HG03378 (cell line): Measurements from ENCODE around the gene MATN1.
"Not testable (repeated sequence)": the region's sequence is repeated elsewhere in the genome, so short reads cannot be mapped to it uniquely, and the experiment has no call there.

Experiments used
- ATAC-seq: cut with Tn5 transposase; IDR thresholded peaks from one replicate; pipeline ENCODE4 v1.9.1; 2021; ENCODE audit warnings: mild to moderate bottlenecking, moderate library complexity; ENCODE audit not compliant: unreplicated experiment

The MATN1 gene, protein sequence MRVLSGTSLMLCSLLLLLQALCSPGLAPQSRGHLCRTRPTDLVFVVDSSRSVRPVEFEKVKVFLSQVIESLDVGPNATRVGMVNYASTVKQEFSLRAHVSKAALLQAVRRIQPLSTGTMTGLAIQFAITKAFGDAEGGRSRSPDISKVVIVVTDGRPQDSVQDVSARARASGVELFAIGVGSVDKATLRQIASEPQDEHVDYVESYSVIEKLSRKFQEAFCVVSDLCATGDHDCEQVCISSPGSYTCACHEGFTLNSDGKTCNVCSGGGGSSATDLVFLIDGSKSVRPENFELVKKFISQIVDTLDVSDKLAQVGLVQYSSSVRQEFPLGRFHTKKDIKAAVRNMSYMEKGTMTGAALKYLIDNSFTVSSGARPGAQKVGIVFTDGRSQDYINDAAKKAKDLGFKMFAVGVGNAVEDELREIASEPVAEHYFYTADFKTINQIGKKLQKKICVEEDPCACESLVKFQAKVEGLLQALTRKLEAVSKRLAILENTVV

DNA sequence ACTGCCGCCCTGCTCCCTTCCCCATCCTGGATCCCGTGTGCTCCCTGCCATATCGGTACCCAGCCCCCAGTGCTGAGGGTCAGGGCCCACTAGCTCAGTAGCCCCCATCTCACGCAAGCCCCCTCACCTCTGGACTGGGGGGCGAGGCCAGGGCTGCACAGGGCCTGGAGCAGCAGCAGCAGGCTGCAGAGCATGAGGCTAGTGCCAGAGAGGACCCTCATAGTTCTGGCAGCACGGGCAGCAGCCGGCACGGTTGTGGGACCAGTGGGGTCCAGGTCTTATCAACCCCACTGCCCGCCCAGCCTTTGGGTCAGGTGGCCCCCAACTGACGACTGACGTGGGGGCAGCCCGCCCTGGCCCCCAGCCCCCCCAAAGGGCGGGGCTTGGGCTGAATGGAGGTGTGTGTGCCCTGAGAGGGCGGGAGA is at the start of gene MATN1:
Gene MATN1 (minus strand): TSS at position 255 of the 425 bp plus-strand sequence. CDS start 34 bp downstream, at position 221.
- no peak for ATAC-seq

DNA sequence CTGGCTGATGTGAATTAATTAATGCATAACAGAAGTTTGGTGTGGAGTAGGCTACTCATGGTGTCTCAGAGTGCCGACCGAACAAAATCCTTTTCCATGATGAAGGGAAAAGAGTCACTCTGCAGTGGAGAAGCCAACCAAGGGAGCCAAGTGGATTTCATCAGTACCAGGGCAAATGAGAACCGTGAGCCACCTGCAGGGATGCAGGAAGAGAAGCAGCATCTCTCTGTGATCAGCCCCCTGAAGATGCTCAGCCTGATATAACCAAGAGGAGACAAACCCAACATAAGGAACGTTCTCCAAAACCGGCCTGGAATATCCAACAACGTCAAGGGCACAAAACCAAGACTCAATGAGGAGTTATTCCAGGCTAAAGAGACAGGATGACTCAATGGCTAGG is 47.6 kb upstream of the MATN1 start:
- no peak for ATAC-seq

DNA sequence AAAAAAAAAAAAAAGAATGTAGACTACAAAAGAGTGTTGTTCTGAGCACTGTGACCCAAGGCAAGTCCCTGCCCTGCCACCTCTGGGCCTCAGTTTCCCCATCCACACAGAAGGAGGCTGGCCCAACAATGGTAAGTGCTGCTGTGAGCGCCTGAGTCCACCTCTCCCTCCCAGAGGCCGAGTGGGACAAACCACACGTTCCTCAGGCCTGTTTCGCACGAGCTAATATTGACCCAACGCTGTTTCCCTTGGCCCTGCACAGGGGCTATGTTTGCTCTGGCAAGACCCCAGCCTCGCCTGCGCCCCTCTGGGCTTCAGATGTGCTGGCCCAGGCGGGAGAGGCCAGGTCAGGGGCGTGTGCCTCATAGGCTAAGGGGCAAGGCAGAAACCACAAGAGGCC is 46.8 kb upstream of the MATN1 start:
- no peak for ATAC-seq

DNA sequence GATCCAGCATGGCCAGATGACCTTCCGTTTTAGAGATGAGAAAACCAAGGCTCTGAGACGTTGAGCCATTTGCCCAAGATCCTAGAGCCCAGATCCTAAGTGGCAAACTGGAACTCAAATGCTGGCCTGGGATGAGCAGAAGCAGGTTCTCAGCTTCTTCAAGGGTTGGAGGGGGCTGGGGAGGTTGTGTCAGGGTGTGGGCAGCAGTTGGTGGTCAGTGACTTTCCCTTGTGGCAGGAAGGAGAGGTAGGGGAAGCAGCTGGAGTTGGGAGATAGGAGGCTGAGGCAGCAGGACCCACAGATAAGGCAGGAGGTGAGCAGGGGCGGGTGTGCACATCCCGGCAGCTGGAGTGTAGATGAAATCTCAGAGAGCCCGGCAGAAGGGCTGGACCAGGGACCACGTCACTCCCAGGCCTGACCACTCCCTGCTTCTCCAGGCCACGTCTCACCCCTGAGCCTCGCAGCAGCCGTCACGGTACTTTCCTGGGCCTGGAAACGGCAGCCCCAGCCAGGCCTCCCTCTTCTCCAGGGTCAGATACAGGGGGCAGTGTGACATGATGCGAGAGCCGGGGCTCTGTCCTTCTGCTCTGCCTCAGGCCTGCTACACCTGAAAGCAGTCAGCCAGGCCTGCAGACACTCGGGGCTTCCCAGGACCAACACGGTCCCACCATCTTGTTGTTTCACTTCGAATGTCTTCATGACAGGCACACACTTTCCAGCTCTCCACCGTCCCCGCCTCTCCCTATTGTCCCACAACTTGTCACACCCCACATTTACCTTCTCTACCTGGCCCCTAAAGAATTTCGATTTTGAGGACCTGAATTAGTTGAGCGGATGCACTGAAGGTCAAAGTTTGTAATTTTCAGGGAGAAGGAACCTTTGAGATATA is 45.7 kb upstream of the MATN1 start:
- no peak for ATAC-seq

DNA sequence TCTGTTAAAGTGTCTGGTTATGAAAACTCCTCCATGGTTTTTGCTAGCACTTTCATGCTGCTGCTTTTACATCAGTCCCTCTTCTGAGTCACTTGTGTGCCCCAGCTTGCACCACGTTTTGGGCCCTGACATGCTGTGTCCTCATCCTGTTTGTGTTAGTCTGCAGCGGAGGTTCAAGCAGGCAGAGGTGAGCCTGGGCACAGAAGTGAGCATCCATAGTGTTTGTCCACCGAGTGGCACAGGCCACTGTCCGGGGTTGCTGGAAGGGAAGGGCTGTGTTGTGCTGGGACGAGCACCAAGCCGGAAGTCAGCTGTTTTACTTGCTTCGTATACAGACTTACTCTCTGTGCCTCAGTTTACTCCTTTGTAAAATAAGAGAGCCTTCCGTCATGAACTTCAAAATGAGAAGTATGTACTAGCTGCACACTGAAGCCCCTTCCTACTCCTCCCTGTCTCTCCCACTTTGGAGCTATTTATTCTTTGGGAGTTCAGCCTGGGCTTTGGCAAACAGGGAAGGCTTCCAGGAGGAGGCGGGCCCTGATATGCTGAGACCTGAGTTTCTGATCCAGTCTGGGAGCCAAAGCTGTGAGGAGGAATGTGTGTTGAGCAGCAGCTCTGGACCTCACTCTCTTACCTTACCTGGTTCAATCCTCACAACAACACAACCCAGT is 44.9 kb upstream of the MATN1 start:
- no peak for ATAC-seq

DNA sequence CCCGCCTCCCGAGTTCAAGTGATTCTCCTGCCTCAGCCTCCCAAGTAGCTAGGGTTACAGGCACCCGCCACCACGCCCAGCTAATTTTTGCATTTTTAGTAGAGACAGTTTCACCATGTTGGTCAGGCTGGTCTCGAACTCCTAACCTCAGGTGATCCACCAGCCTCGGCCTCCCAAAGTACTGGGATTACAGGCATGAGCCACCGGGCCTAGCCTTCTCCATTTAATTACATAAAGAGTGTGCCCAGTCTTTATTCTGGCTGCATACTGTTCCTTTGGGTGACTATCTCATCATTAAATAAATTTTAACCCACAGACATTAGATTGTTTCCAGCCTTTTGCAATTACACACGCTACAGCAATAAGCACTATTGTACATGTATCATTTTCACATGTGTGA is 43.6 kb upstream of the MATN1 start:
- ATAC-seq = not testable (repeated sequence)

DNA sequence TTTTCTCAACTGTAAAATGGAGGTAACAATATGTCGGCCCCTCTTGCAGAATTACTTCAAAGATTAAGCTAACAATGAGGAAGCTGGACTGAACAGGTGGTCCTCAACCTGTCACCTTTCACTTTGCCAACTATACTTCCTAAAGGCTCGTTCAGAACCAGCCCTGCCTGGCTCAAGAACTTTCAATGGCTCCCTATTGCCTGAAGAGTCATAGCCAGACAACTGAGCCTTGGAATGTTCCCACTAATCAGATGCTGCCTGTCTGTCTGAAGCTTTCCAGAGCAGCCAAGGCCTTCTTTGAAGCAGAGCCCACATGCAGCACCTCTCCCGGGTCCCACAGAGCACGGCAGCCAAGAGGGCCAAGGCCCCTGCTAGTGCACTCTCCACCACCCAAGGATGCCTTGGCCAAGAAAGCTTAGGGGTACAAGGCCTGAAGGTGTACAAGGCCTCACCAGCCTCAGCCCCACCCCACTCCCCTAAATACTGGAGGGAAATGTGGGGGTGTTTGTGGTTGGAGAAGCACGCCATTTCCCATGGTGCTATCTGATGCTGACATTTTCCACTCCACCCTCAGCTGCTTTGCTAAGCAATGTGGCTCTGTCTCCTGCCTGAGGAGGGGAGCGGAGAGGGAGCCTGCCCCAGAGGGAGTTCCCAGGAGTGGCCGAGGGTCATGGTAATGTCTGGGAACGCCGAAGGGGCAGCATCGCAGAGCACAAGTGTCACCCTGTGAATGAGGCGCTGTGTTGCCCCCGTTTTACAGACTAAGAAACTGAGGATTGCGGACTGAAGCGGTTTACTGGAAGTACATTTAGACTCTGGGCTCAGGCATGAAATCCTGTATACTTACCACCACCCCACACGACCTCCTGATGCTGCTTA is 42.4 kb upstream of the MATN1 start:
- ATAC-seq = no peak

DNA sequence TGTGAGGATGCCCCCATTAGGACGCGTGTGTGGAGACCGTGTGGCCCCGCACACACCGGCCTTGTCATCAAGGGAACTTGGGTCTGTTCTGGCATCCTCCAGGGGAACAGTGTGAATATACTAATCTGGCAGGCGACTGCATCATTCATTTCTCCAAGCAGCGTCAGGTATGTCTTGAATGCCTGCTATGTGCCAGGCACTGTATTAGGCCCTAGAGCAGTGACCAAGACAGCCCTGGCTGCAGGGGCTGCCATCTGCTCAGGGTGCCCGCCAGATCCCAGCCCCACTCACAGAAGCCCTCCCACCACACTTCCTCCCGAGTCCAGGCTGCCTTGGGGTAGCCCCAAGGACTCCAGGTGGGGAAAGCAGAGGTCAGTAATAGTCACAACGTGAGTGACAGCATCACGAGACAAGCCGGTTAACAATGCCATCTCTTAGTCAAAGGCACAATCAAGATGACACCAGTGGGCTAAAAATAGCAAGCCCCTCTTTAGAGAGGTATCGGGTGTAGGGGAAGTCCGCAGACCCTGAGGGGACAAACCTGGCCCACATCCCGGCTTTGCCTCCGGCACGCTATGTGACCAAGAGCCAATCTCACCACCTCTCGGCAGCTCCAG is 41.7 kb upstream of the MATN1 start:
- peak; percentile 46 for ATAC-seq

DNA sequence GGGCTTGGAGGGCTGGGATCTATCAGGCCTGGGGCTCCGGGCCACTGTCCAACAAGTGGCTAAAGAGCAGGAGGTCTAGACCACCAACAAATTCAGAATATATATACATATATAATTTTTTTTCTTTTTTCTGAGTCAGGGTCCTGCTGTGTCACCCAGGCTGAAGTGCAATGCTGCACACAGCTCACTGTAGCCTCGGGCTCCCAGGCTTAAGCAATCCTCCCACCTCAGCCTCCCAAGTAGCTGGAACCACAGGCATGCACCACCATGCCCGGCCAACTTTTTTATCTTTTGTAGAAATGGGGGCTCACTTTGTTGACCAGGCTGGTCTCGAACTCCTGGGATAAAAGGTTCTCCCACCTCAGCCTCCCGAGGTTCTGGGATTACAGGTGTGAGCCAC is 41.0 kb upstream of the MATN1 start:
- ATAC-seq = no peak

DNA sequence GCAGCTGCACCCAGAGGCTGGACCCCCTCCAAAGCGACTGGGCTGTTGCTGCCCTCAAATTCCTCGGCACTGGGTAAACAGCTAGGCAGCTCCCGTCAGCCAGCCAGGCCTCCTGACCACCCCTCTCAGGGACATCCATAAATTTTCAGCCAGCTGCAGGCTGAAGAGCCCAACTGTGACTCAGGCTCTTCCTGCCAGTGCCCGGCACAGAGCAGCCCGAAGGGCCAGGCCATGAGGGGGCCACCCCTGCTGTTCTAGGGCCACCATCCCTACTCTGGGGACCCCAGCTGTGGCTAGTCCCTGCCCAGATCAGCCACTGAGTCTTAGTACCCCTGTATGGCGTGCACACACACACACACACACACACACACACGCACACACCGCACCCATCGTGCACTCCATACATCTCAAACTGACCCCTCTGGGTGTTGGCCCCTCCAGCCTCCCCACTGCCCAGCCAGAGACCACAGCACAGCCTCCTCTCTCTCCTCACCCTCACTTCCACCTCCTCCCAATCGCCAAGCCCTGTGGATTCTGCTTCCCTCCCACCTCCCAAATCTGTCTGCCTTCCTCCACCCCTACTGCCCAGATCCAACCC is 40.4 kb upstream of the MATN1 start:
- no peak for ATAC-seq

DNA sequence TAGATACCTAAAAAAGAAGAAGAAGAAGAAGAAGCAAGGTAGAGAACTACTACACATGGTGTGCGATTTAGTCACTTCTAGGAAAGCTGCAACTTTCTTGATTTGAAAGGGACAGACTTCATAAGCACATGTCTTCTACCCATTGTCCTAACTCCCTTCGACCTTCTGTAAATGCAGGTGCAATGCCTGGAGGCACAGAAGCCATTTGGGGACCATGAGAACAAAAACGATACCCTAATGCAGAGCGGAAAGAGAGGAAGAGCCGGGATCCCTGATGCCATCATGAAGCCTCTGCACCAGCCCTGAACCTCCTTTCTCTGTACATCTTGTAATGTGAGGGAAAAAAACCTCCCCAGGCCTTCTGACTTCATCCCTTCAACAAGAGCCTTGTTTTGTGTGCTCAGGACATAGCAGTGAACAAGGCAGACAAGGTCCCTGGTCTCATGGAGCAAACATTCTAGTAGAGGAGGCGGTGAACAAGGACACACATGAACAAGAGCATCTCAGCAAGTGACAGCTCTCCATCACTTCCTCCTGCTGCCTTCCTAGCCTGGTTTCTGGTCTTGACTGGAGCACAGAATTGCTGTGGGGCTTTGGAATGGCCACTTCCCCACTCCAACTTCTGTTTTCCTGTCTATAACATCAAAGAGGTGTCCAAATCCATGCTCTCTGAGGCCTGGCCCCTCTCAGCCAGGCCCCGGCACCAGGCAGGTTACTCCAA is 39.7 kb upstream of the MATN1 start:
- ATAC-seq = no peak

DNA sequence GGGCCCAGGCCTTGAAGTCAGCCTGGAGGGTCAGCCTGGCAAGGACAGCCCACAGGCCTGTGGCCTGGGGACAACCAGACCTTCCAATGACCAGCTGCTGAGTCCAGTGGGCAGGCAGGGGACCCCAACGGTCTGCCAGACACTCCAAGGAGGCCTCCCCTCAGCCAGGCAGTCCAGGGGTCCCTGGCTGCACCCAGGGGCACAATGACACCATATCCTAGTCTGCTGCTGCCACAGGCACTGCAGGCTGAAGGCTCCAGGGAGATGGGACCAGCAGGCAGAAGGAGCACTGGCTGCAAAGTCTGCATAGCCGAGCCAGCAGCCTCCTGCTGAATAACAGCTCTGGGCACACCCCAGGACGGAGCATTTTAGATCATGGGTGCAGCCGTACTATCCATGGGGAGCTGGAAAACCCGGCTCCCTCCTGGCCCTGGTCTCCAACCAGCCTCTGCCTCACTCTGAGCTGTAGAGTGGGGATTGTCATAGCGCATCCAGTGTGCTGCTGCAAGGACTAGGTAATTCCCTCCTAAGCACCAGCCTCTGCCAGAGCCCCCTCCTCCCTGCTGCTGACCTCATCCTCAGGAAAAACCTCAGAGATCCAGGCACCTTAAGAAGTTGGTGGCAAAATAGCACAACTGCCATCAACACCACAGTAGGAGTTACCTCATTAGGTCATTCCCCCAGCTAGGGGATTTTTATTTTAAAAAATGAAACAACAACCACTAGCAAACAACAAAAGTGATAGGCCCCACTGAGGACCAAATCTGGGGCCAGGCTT is 39.0 kb upstream of the MATN1 start:
- no peak for ATAC-seq

DNA sequence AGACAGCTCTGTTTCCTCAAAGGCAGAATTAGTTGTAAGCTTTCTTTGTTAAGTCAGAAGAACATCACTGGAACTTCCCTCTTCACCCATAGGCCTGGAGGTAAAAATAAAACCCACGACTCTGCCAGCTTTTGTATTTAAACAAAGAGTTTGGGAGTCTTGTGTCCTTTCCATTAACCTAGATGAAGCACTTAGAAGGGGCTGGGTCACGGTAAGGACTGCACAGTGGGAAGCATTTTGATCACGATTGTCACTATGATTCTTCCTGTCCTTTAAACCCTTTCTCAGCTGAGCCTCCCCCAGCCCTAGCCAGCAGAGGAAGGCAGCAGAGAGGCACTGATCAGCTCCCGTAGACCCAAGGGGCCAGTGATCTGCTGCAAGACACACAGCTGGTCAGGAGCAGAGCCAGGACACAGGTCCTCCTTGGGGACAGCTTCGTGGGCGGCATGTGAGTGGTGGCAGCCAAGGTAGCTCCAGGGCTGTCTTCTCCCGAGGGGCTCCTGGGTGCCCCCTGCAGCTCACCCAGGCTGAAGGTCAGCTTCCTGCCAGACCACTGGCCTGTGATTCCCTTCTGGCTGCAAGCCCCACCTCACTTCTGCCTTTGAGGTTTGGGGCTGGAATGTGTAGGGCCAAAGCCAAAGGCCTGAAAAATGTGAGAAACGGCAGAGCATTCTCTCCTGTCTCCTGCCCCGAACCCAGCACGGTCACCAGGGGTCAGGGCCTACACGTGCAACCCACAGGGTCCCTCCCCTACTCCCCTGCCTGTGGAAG is 38.2 kb upstream of the MATN1 start:
- no peak for ATAC-seq

DNA sequence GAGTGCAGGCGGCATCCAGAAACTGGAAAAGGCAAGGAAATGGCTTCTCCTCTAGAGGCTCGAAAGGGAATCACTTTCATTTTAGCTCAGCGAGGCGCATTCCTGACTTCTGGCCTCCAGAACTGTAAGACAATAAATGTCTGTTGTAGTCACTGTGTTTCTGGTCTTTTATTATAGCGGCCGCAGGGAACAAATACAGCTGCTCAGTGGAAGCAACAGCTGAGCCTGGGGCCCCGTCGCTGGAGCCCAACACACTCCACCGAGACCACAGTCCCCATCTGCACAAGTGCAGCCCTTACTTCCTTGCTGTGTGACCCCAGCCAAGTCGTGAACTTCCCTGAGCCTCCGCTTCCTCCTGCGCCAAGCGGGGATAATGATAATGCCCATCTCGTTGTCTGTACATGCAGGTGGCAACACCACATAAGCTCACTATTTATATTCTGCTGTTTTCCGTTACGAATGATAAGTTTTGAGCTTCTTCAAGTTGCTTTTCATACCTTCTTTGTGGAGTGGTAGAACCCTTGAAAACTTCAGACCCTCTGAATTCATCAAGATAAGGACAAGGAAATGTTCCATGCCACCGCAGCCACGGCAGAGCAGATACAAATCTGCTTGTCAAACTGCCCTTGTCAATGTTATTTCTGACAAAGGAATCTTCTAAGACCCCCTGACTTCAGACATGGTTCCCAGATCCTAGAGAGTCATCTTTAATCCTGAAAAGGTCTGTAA is 37.4 kb upstream of the MATN1 start:
- ATAC-seq = no peak

DNA sequence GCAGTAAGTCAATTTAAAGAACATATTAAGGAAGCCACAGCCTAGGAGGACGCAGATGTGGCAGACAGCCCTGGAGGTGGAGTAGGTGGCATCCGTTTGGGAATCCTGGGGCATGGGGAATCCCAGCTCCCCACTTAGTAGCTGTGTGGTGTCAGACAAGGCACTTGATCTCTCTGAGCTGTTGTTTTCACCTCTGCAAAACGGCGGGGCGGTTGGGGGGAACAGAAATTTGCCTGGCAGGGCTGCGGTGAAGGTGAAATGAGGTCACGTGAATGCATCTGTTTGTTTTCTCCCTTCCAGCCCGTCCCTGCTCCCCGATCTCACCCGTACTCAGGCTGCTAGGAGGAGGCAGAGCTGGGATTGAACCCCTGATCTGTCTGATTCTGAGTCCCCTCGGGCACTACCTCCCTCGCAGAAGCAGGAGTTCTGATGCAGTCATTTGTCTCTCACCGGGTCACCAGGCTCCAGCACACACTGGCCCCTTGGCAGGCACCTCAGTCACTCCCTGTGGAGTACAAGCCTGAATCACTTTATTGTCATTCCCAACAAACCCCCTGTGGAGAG is 36.4 kb upstream of the MATN1 start:
- ATAC-seq = no peak

DNA sequence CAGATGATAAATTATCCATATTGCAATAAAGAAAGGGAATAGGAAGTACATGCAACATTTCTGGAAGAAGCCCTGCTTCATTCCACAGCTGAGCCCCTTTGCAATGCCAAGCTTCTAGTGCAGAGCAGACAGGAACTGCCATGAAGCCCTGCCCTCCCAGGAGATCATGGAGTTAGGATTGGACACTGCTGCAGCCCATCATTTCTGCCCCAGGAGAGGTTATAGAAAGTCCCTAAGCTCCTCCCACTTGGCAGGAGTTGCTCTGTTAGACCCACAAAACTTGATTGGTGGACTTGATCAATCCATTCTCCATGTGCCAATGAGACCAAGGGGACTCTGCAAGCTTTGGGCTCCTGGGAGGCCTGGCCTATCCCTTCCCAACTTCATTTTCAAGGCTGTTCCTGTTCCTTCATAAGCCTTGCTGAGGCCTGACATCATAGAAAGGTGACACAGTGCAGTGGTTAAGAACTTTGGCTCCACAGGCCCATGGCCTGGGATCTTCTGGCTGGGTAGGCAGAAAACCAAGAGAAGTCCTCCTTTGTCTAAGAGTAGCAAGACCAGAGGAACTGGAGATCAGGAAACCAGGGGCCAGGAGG is 35.5 kb upstream of the MATN1 start:
- ATAC-seq = no peak
